OCI-LY7 (cell line): ENCODE data around the gene SCML2.

Source experiments
- EZH2phosphoT487 ChIP-seq: fragments of 200-600 bp; sonication (generic); IDR thresholded peaks from 2 replicates; pipeline ENCODE4 v1.6.1; 2018; ENCODE audit warnings: low read depth, borderline replicate concordance, mild to moderate bottlenecking, mixed run types, antibody characterized with exemption, low read length, moderate library complexity, mixed read lengths
- TF ChIP-seq, protein P1 (sequence below): fragments of 200-600 bp; sonication (generic); conservative IDR thresholded peaks from 2 replicates; pipeline ENCODE4 v1.5.1; 2014; ENCODE audit warnings: mild to moderate bottlenecking, antibody characterized with exemption, low read length, moderate library complexity, mixed read lengths

DNA sequence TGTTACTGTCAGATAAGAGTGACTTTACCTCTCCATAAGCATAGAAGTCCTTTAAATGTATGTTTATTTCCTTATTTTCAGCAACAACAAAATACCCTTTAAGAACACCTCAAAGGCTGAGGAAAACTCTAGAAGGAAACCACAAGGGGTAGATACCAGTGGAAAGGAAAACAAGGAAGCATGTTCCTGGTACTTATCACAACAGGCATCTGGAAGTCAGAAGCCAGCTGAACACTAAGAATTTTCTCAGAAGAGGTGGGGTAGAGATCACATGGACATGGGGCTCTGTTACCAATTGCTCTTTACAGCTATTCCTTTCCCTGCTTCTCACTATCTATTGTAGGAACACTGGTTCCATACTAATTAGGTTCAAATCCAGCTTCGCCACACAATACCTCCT is 82.3 kb downstream of the SCML2 start:
- TF ChIP-seq, protein P1, sequence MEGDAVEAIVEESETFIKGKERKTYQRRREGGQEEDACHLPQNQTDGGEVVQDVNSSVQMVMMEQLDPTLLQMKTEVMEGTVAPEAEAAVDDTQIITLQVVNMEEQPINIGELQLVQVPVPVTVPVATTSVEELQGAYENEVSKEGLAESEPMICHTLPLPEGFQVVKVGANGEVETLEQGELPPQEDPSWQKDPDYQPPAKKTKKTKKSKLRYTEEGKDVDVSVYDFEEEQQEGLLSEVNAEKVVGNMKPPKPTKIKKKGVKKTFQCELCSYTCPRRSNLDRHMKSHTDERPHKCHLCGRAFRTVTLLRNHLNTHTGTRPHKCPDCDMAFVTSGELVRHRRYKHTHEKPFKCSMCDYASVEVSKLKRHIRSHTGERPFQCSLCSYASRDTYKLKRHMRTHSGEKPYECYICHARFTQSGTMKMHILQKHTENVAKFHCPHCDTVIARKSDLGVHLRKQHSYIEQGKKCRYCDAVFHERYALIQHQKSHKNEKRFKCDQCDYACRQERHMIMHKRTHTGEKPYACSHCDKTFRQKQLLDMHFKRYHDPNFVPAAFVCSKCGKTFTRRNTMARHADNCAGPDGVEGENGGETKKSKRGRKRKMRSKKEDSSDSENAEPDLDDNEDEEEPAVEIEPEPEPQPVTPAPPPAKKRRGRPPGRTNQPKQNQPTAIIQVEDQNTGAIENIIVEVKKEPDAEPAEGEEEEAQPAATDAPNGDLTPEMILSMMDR: no peak
- no peak for TF ChIP-seq EZH2phosphoT487
